IMR-90 (cell line): ENCODE results near the gene EIF4A2. TPM values are rescaled to one million over a fixed set of nuclear protein-coding genes. Genes with fewer than 3 reads are reported as not detected.

Experiments used
- ATAC-seq: fragments of 200-7000 bp; cut with Tn5 transposase; 2 replicates; pipeline ENCODE4 v1.9.1; 2020; ENCODE audit warnings: low read depth, mild to moderate bottlenecking, moderate library complexity
- BruUV-seq: library from RNA; stranded (reverse); fragments of 400-500 nt; replicated peaks from 2 replicates; lab custom pipeline; 2021; lab: Mats Ljungman, UMichigan
- CTCF ChIA-PET: fragments of 300-600 bp; formaldehyde crosslinking; extraction: SDS; loops from one replicate; lab custom pipeline; 2021; ENCODE audit warnings: antibody characterized with exemption; lab: Yijun Ruan, JAX
- POLR2A ChIA-PET: fragments of 300-600 bp; sonication (Branson Sonifier 250); formaldehyde crosslinking; loops from one replicate; lab custom pipeline; 2022; ENCODE audit warnings: antibody characterized with exemption; ENCODE audit not compliant: unreplicated experiment; lab: Charles Lee
- DNase-seq: peaks from one replicate; pipeline ENCODE4 v3.0.0; 2013
- H2AFZ ChIP-seq: replicated peaks from 2 replicates; pipeline ENCODE3; 2013; ENCODE audit warnings: low read length, mild to moderate bottlenecking; ENCODE audit not compliant: poor library complexity
- H2AK5ac ChIP-seq: 2 replicates; pipeline ENCODE4 v1.6.1; 2013; ENCODE audit warnings: low read depth, low read length, inconsistent platforms
- H2AK9ac ChIP-seq: replicated peaks from 2 replicates; pipeline ENCODE3; 2013; ENCODE audit warnings: mild to moderate bottlenecking, low read depth, low read length, moderate library complexity; ENCODE audit not compliant: poor library complexity
- H2BK120ac ChIP-seq: 2 replicates; pipeline ENCODE4 v1.6.1; 2013; ENCODE audit warnings: low read depth, low read length, inconsistent platforms
- H2BK15ac ChIP-seq: 3 replicates; pipeline ENCODE4 v1.6.1; 2013; ENCODE audit warnings: low read depth, low read length, inconsistent platforms
- H2BK20ac ChIP-seq: 2 replicates; pipeline ENCODE4 v1.6.1; 2013; ENCODE audit warnings: low read depth, mild to moderate bottlenecking, inconsistent platforms, low read length, moderate library complexity
- H2BK5ac ChIP-seq: 2 replicates; pipeline ENCODE4 v1.6.1; 2013; ENCODE audit warnings: mild to moderate bottlenecking, low read depth, low read length, inconsistent platforms; ENCODE audit not compliant: poor library complexity, severe bottlenecking
- H3K14ac ChIP-seq: replicated peaks from 2 replicates; pipeline ENCODE4 v1.6.1; 2013; ENCODE audit warnings: low read depth, low read length, inconsistent platforms
- H3K18ac ChIP-seq: 2 replicates; pipeline ENCODE4 v1.6.1; 2013; ENCODE audit warnings: low read depth, low read length, control low read depth
- H3K23ac ChIP-seq: 2 replicates; pipeline ENCODE4 v1.6.1; 2013; ENCODE audit warnings: low read depth, low read length, inconsistent platforms
- H3K27ac ChIP-seq: 2 replicates; pipeline ENCODE4 v1.5.1; 2013; ENCODE audit warnings: mild to moderate bottlenecking, control low read depth, low read length; ENCODE audit not compliant: insufficient read depth
- H3K27me3 ChIP-seq: 2 replicates; pipeline ENCODE4 v1.6.1; 2013; ENCODE audit warnings: low read length; ENCODE audit not compliant: control insufficient read depth, insufficient read depth
- H3K36me3 ChIP-seq: 2 replicates; pipeline ENCODE4 v1.6.1; 2013; ENCODE audit warnings: low read length, mixed read lengths; ENCODE audit not compliant: control insufficient read depth, insufficient read depth
- H3K4ac ChIP-seq: 2 replicates; pipeline ENCODE4 v1.6.1; 2013; ENCODE audit warnings: low read depth, low read length, inconsistent platforms
- H3K4me1 ChIP-seq: 2 replicates; pipeline ENCODE4 v1.6.1; 2013; ENCODE audit warnings: low read length, mixed read lengths; ENCODE audit not compliant: control insufficient read depth, insufficient read depth
- H3K4me2 ChIP-seq: 2 replicates; pipeline ENCODE4 v1.6.1; 2013; ENCODE audit warnings: low read depth, mild to moderate bottlenecking, control low read depth, low read length, moderate library complexity
- H3K4me3 ChIP-seq: 2 replicates; pipeline ENCODE4 v1.5.1; 2013; ENCODE audit warnings: low read depth, mild to moderate bottlenecking, control low read depth, low read length, moderate library complexity; ENCODE audit not compliant: insufficient read depth
- H3K56ac ChIP-seq: 2 replicates; pipeline ENCODE4 v1.6.1; 2013; ENCODE audit warnings: low read length, inconsistent platforms; ENCODE audit not compliant: insufficient read depth; ENCODE audit errors: extremely low read depth
- H3K79me1 ChIP-seq, 2 experiments: 2 replicates each; pipeline ENCODE4 v1.6.1; 2013; ENCODE audit warnings: low read length in 2 of 2, inconsistent platforms in 1 of 2, low read depth in 1 of 2
- H3K9ac ChIP-seq: 2 replicates; pipeline ENCODE4 v1.6.1; 2013; ENCODE audit warnings: low read depth, low read length, control low read depth
- H3K9me1 ChIP-seq: 2 replicates; pipeline ENCODE4 v1.6.1; 2013; ENCODE audit warnings: low read length, inconsistent platforms; ENCODE audit not compliant: insufficient read depth
- H3K9me3 ChIP-seq: 2 replicates; pipeline ENCODE4 v1.6.1; 2013; ENCODE audit warnings: low read length; ENCODE audit not compliant: control insufficient read depth, insufficient read depth
- H4K20me1 ChIP-seq: 2 replicates; pipeline ENCODE4 v1.6.1; 2013; ENCODE audit warnings: low read length, inconsistent platforms; ENCODE audit not compliant: insufficient read depth
- H4K5ac ChIP-seq: 2 replicates; pipeline ENCODE4 v1.6.1; 2013; ENCODE audit warnings: mild to moderate bottlenecking, low read depth, low read length, control low read depth
- H4K8ac ChIP-seq, 2 experiments: 2 replicates each; pipeline ENCODE4 v1.6.1; 2013; ENCODE audit warnings: low read depth in 2 of 2, low read length in 2 of 2, control low read depth in 1 of 2, inconsistent platforms in 1 of 2
- H4K91ac ChIP-seq: 2 replicates; pipeline ENCODE4 v1.6.1; 2013; ENCODE audit warnings: low read depth, low read length, inconsistent platforms; ENCODE audit not compliant: insufficient read depth
- BHLHE40 ChIP-seq: fragments of 150-350 bp; IDR thresholded peaks from 2 replicates; pipeline ENCODE4 v1.6.1; 2016; ENCODE audit warnings: mild to moderate bottlenecking, low read depth, low read length
- CEBPB ChIP-seq: IDR thresholded peaks from 2 replicates; pipeline ENCODE4 v1.6.1; 2012; ENCODE audit warnings: low read depth, low read length, improper control_type of control experiment
- CHD1 ChIP-seq: IDR thresholded peaks from 2 replicates; pipeline ENCODE4 v1.6.1; 2012; ENCODE audit warnings: low read depth, low read length, improper control_type of control experiment
- CTCF ChIP-seq: conservative IDR thresholded peaks from 2 replicates; pipeline ENCODE4 v1.5.1; 2012; ENCODE audit warnings: mild to moderate bottlenecking, low read depth, low read length, improper control_type of control experiment
- ELK1 ChIP-seq: fragments of 150-350 bp; IDR thresholded peaks from 2 replicates; pipeline ENCODE4 v1.6.1; 2016; ENCODE audit warnings: low read depth, mild to moderate bottlenecking, low read length, moderate library complexity, borderline replicate concordance
- FOS ChIP-seq: fragments of 150-350 bp; IDR thresholded peaks from 2 replicates; pipeline ENCODE4 v1.6.1; 2016; ENCODE audit warnings: low read depth, low read length
- MAFK ChIP-seq: IDR thresholded peaks from 2 replicates; pipeline ENCODE4 v1.6.1; 2012; ENCODE audit warnings: low read depth, low read length, improper control_type of control experiment
- MAZ ChIP-seq: IDR thresholded peaks from 2 replicates; pipeline ENCODE4 v1.6.1; 2012; ENCODE audit warnings: low read depth, mild to moderate bottlenecking, low read length, improper control_type of control experiment, moderate library complexity, borderline replicate concordance
- MXI1 ChIP-seq: IDR thresholded peaks from 2 replicates; pipeline ENCODE4 v1.6.1; 2012; ENCODE audit warnings: low read depth, mild to moderate bottlenecking, low read length, moderate library complexity, borderline replicate concordance
- NFE2L2 ChIP-seq: fragments of 150-350 bp; IDR thresholded peaks from 2 replicates; pipeline ENCODE4 v1.6.1; 2016; ENCODE audit warnings: low read depth, mild to moderate bottlenecking, low read length
- POLR2A ChIP-seq: IDR thresholded peaks from 2 replicates; pipeline ENCODE4 v1.6.1; 2012; ENCODE audit warnings: mild to moderate bottlenecking, low read depth, low read length
- RAD21 ChIP-seq: IDR thresholded peaks from 2 replicates; pipeline ENCODE4 v1.6.1; 2012; ENCODE audit warnings: low read length, improper control_type of control experiment
- RCOR1 ChIP-seq: IDR thresholded peaks from 2 replicates; pipeline ENCODE4 v1.6.1; 2012; ENCODE audit warnings: mild to moderate bottlenecking, low read length, improper control_type of control experiment; ENCODE audit not compliant: insufficient replicate concordance
- RFX5 ChIP-seq: IDR thresholded peaks from 2 replicates; pipeline ENCODE4 v1.8.0; 2012; ENCODE audit warnings: low read depth, mild to moderate bottlenecking, low read length, moderate library complexity
- SMC3 ChIP-seq: fragments of 150-350 bp; IDR thresholded peaks from 2 replicates; pipeline ENCODE4 v1.6.1; 2016; ENCODE audit warnings: low read depth, mild to moderate bottlenecking, antibody characterized with exemption, low read length, moderate library complexity
- WGBS, 2 experiments: methylation state at CpG; one replicate each; pipeline versions ENCODE4 v1.1.5 to v1.1.7; 2013; ENCODE audit warnings: missing lambda C conversion rate in 2 of 2; ENCODE audit not compliant: insufficient read length in 1 of 2; ENCODE audit errors: extremely low coverage in 2 of 2; 5-methylcytosine and 5-hydroxymethylcytosine counted together
- dilution Hi-C: fragments of 300-500 bp; cut with HindIII; formaldehyde crosslinking; loops from one replicate; pipeline ENCODE4 v1.14.3; 2018; ENCODE audit warnings: low sequenced_read_pairs; ENCODE audit not compliant: unreplicated experiment
- in situ Hi-C: fragments of 300-500 bp; cut with MboI; formaldehyde crosslinking; loops from 3 replicates; pipeline ENCODE4 v1.14.3; 2019; ENCODE audit warnings: low sequenced_read_pairs, inconsistent platforms, mixed read lengths
- intact Hi-C: fragments of 100-400 bp; cut with micrococcal nuclease; formaldehyde crosslinking; loops from 2 replicates; pipeline ENCODE4 v1.10.0; 2022
- polyA plus RNA-seq, 3 experiments: library from polyadenylated mRNA; depleted of rRNA; stranded (reverse); fragments of >200 nt; gene quantifications; 2 replicates each; pipeline ENCODE4 v1.2.3, GENCODE V29; 2012; ENCODE audit warnings: low replicate concordance in 1 of 3
- total RNA-seq: library from RNA; depleted of rRNA; stranded (reverse); fragments of >200 nt; gene quantifications from 2 replicates; pipeline ENCODE4 v1.2.3, GENCODE V29; 2012

EIF4A2 gene
- total and polyA plus RNA-seq, 2 of the 4 experiments (the other 2 are of a cell fraction) = 310 to 320 TPM

- Histone ChIP-seq H3K27me3 (no peaks in the 10 kb centered on the region), H3K23ac (no peak overlapping the region), H4K5ac (no peak overlapping the region), H2BK5ac (no peak overlapping the region), H4K91ac (no peak overlapping the region), H3K18ac (no peak overlapping the region), H3K4ac (no peak overlapping the region), H2AFZ (no peak overlapping the region), H3K4me3 (no peak overlapping the region), H3K9ac (no peak overlapping the region), H3K4me1 (no peaks in the 10 kb centered on the region; the same call in 1 of the 2 replicates), H2AK5ac (no peak overlapping the region), H3K4me2 (no peak overlapping the region), H3K36me3 (peaks cover 43% of the 10 kb centered on the region), H4K8ac (no peak overlapping the region), H4K20me1 (peaks cover 66% of the 10 kb centered on the region), H2BK15ac (no peak overlapping the region), H3K9me1 (no peaks in the 10 kb centered on the region), H2BK120ac (no peak overlapping the region), H2AK9ac (no peak overlapping the region), H2BK20ac (no peak overlapping the region), H3K56ac (no peak overlapping the region), H3K9me3 (no peaks in the 10 kb centered on the region), H3K79me1 (peaks cover 4 to 26% of the 10 kb centered on the region in 2 experiments; a peak in 3 of 4 replicates), H3K27ac (no peak overlapping the region), H3K14ac (no peak overlapping the region)
- no CpG with 5 or more reads among the region's 4 CpGs for WGBS, 2 experiments
- CTCF ChIA-PET = interaction anchor here (0.6 kb wide), 1 partner anchor 14 kb away, joined by 3 read pairs; no protein-coding TSS in a partner anchor
- ATAC-seq (no peak), DNase-seq (peak; percentile 22)
- BruUV-seq = no TSS peak
- POLR2A ChIA-PET = no interaction called here
- intact Hi-C loops (loop anchor here (10.0 kb wide), 2 partner anchors 215 to 685 kb away; partner anchors contain the start of genes DNAJB11 and ETV5), dilution Hi-C loops (no loop called here), in situ Hi-C loops (no loop called here)
- TF ChIP-seq ELK1 (no peak), CTCF (no peak), FOS (no peak), SMC3 (no peak), RFX5 (no peak), CEBPB (no peak), CHD1 (no peak), POLR2A (no peak), RAD21 (no peak), NFE2L2 (no peak), RCOR1 (no peak), MAFK (no peak), BHLHE40 (no peak), MAZ (no peak), MXI1 (no peak)
These were observed 6.3 kb downstream of the EIF4A2 start for GRCh38 chr3:186789554-186790260.
